NCI-H2227 treated with DMSO at 0.1 percent for 48 hours (cell line): ENCODE measurements around the gene PCDH9.
"Not testable (repeated sequence)": the region's sequence is repeated elsewhere in the genome, so short reads cannot be mapped to it uniquely, and the experiment has no call there.

Experiments
- DNase-seq: peaks from one replicate; lab custom pipeline; 2025; lab: John Stamatoyannopoulos, UW

PCDH9 gene

GRCh38 chr13:66914155-66914554, 316.0 kb downstream of the PCDH9 start:
- no peak for DNase-seq

GRCh38 chr13:66911411-66911939, 318.7 kb downstream of the PCDH9 start:
- no peak for DNase-seq

- DNase-seq, result no peak
Measured at GRCh38 chr13:66899955-66900354, 330.2 kb downstream of the PCDH9 start.

- DNase-seq, result no peak
Measured at GRCh38 chr13:66896933-66897332, 333.2 kb downstream of the PCDH9 start.

- no peak for DNase-seq
Measured at GRCh38 chr13:66895780-66896179, 334.4 kb downstream of the PCDH9 start.

- DNase-seq, result no peak
Measured at GRCh38 chr13:66895320-66895719, 334.8 kb downstream of the PCDH9 start.

- DNase-seq, result peak; percentile 4
Measured at GRCh38 chr13:66888698-66889097, 341.4 kb downstream of the PCDH9 start.

- DNase-seq, result no peak
Measured at GRCh38 chr13:66887088-66887487, 343.0 kb downstream of the PCDH9 start.

- DNase-seq, result no peak
Measured at GRCh38 chr13:66886264-66886663, 343.9 kb downstream of the PCDH9 start.

- not testable (repeated sequence) for DNase-seq
Measured at GRCh38 chr13:66881170-66881569, 349.0 kb downstream of the PCDH9 start.

GRCh38 chr13:66879988-66880387, 350.1 kb downstream of the PCDH9 start:
- DNase-seq, result peak; percentile 12

- no peak for DNase-seq
Measured at GRCh38 chr13:66875264-66875663, 354.9 kb downstream of the PCDH9 start.

- no peak for DNase-seq
Measured at GRCh38 chr13:66864627-66865026, 365.5 kb downstream of the PCDH9 start.

GRCh38 chr13:66860878-66861417, 369.2 kb downstream of the PCDH9 start:
- DNase-seq, result no peak

GRCh38 chr13:66859934-66860877, 369.9 kb downstream of the PCDH9 start:
- DNase-seq, result no peak

GRCh38 chr13:66859078-66859477, 371.1 kb downstream of the PCDH9 start:
- no peak for DNase-seq

- DNase-seq, result no peak
Measured at GRCh38 chr13:66858163-66858562, 372.0 kb downstream of the PCDH9 start.

GRCh38 chr13:66855131-66855530, 375.0 kb downstream of the PCDH9 start:
- no peak for DNase-seq

GRCh38 chr13:66853564-66853963, 376.6 kb downstream of the PCDH9 start:
- DNase-seq, result no peak

GRCh38 chr13:66849706-66850105, 380.4 kb downstream of the PCDH9 start:
- DNase-seq, result peak; percentile 31

- no peak for DNase-seq
Measured at GRCh38 chr13:66847541-66847940, 382.6 kb downstream of the PCDH9 start.

GRCh38 chr13:66845393-66845792, 384.7 kb downstream of the PCDH9 start:
- DNase-seq, result no peak

- no peak for DNase-seq
Measured at GRCh38 chr13:66844933-66845332, 385.2 kb downstream of the PCDH9 start.
